ENCODE measurements around the gene MEGF10. TPM values are rescaled to one million over a fixed set of nuclear protein-coding genes. Genes with fewer than 3 reads are reported as not detected.

MEGF10 gene
- total and polyA plus RNA-seq, 2 of the 8 experiments (the other 6 are each of a cell fraction or from before 2014, with no cell fraction given), result 38.2 to 53.1 TPM

GRCh38 chr5:127389601-127390000 lies 99.0 kb downstream of the MEGF10 start (continued):
- TF ChIP-seq CHD7 (IDR thresholded peaks at IDR 0.05; ENCODE audit: insufficient replicate concordance, low read length), result no peak
- TF ChIP-seq BRCA1 (IDR thresholded peaks at IDR 0.05; ENCODE audit: low read depth, low read length), result no peak
- no peak for TF ChIP-seq SP2 (IDR thresholded peaks at IDR 0.05; ENCODE audit: low read length)
- no peak for TF ChIP-seq CEBPB (IDR thresholded peaks at IDR 0.05; ENCODE audit: low read depth, low read length)
- no peak for TF ChIP-seq TEAD4 (IDR thresholded peaks at IDR 0.05; ENCODE audit: low read depth, low read length)
- no peak for TF ChIP-seq MAFK (IDR thresholded peaks at IDR 0.05; ENCODE audit: low read depth, low read length)
- no peak for TF ChIP-seq GABPA (IDR thresholded peaks at IDR 0.05; ENCODE audit: borderline replicate concordance, insufficient read depth, low read length)
- no peak for TF ChIP-seq SP1 (IDR thresholded peaks at IDR 0.05; ENCODE audit: low read depth, low read length)
- no peak for TF ChIP-seq HDAC2 (IDR thresholded peaks at IDR 0.05; ENCODE audit: borderline replicate concordance in 1 of 2, low read depth in 2 of 2, low read length in 2 of 2)
- TF ChIP-seq TCF12 (IDR thresholded peaks at IDR 0.05; ENCODE audit: low read depth, low read length), result no peak
- no peak for TF ChIP-seq BACH1 (IDR thresholded peaks at IDR 0.05; ENCODE audit: low read length)
- no peak for TF ChIP-seq RNF2 (IDR thresholded peaks at IDR 0.05; ENCODE audit: borderline replicate concordance, low read depth, low read length, missing control alignments, poor library complexity, severe bottlenecking)
- TF ChIP-seq RFX5 (IDR thresholded peaks at IDR 0.05; ENCODE audit: borderline replicate concordance, low read depth, low read length), result no peak

Measured in H1 (cell line).